ENCODE data around the gene CCDC102B. TPM values are rescaled to one million over a fixed set of nuclear protein-coding genes. Genes with fewer than 3 reads are reported as not detected.
"Not testable (repeated sequence)": the region's sequence is repeated elsewhere in the genome, so short reads cannot be mapped to it uniquely, and the experiment has no call there.

The CCDC102B gene
- total RNA-seq, 1 experiment from 2014 or later, result 1.5 TPM

DNA sequence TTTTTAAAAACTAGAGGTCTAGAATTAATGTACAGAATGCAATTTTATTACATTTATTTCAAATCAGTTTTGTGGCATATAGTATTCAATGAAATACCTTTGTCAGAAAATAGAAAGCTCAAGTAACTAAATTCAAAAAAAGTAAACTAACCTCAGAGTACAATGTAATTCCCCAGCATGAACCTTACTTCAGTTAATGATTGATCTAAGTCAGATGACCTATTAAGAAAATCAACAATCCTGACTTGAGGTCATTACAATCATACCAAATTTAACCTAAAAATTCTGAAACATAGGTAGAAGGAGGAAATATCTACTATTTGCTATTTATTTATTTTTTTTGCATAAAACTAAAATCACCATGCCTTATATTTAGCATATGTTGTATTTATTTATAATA is 142.9 kb downstream of the CCDC102B start:
- DNase-seq (ENCODE audit: low read depth in 1 of 2, low spot score in 2 of 2), result no peak

DNA sequence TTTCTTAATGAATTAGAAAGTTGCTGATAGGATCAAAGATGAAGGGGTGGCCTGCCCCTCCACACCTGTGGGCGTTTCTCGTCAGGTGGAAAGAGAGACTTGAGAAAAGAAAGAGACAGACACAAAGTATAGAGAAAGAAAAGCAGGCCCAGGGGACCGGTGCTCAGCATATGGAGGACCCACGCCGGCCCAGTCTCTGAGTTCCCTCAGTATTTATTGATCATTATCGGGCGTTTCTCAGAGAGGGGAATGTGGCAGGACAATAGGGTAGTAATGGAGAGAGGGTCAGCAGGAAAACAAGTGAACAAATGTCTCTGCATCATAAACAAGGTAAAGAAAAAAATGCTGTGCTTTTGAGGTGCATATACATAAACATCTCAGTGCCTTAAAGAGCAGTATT is 144.3 kb downstream of the CCDC102B start:
- no peak overlapping the region for H3K27ac ChIP-seq
- no peaks in the 10 kb centered on the region for H3K9me3 ChIP-seq (replicated peaks)
- H3K4me3 ChIP-seq, result no peak overlapping the region
- no peaks in the 10 kb centered on the region for H3K4me1 ChIP-seq (replicated peaks)
- no peaks in the 10 kb centered on the region for H3K27me3 ChIP-seq (replicated peaks)
- H3K36me3 ChIP-seq, result no peaks in the 10 kb centered on the region
- DNase-seq (ENCODE audit: low read depth in 1 of 2, low spot score in 2 of 2), result no peak

More for the DNA sequence above, 142.9 kb downstream of the CCDC102B start:
- no peaks in the 10 kb centered on the region for H3K36me3 ChIP-seq
- no peak overlapping the region for H3K27ac ChIP-seq
- no peaks in the 10 kb centered on the region for H3K27me3 ChIP-seq (replicated peaks)
- no peaks in the 10 kb centered on the region for H3K4me1 ChIP-seq (replicated peaks)
- no peaks in the 10 kb centered on the region for H3K9me3 ChIP-seq (replicated peaks)
- H3K4me3 ChIP-seq, result no peak overlapping the region

DNA sequence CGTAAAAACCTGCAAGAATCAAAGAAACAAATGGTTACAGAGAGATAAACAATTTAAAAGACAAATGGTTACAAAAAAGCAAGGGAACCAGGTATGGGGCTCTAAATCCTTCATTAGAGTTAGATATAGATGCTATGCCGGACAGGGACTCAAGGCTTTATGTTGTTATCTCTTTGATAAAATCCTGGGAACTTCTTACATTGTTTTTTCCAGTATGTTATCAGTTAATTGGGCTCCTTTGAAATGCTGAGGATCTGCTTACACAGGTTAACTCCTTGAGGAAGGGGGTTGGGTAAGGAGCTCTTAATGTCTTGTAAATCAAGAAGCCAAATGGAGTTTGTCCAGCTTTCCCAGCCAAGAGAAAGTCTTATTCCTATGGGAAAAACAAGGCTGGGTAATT is 146.0 kb downstream of the CCDC102B start:
- DNase-seq (ENCODE audit: low read depth in 1 of 2, low spot score in 2 of 2); H3K27ac ChIP-seq: not testable (repeated sequence)

DNA sequence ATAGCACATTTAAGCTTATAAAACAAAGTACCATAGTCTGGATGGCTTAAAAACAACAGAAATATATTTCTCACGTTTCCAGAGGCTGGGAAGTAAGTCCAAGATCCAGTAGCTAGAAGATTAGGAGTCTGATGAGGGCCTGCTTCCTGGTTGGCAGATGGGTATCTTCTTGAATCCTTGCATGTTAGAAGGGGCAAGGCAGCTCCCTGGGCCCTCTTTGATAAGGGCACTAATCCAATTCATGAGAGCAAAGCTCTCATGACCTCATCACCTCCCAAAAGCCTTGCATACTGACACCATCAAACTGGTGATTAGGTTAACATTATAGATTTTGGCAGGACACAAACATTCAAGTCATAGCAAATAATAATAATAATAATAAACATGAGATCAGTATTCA is 146.4 kb downstream of the CCDC102B start:
- no peak for DNase-seq (ENCODE audit: low read depth in 1 of 2, low spot score in 2 of 2)
- Histone ChIP-seq H3K9me3 (replicated peaks) (no peaks in the 10 kb centered on the region), H3K4me3 (no peak overlapping the region), H3K27ac (no peak overlapping the region), H3K27me3 (replicated peaks) (no peaks in the 10 kb centered on the region), H3K36me3 (no peaks in the 10 kb centered on the region), H3K4me1 (replicated peaks) (no peaks in the 10 kb centered on the region)

More for the DNA sequence above, 146.0 kb downstream of the CCDC102B start:
- not testable (repeated sequence) for H3K9me3 ChIP-seq (replicated peaks); H3K4me3 ChIP-seq; H3K27me3 ChIP-seq (replicated peaks); H3K4me1 ChIP-seq (replicated peaks); H3K36me3 ChIP-seq

DNA sequence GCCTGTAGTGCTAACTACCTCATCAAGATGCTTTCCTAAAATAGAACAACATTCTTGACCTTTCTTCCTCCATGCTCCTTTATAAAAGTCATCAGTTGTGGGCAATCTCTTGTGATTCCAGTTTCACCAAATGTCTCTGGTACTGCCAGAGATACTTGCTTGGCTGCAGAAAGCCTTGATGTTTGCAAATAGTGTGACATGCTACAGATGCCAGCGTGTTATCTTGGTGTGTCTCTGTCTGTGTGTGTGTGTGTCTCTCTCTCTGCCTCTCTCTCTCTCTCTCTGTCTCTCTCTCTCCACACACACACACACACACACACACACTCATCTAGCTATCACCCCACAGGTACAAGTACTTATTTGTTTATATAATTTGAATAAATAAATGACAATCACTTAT is 146.9 kb downstream of the CCDC102B start:
- no peaks in the 10 kb centered on the region for H3K9me3 ChIP-seq (replicated peaks)
- no peaks in the 10 kb centered on the region for H3K36me3 ChIP-seq
- no peak overlapping the region for H3K27ac ChIP-seq
- H3K27me3 ChIP-seq (replicated peaks), result no peaks in the 10 kb centered on the region
- no peaks in the 10 kb centered on the region for H3K4me1 ChIP-seq (replicated peaks)
- no peak for DNase-seq (ENCODE audit: low read depth in 1 of 2, low spot score in 2 of 2)
- H3K4me3 ChIP-seq, result no peak overlapping the region

DNA sequence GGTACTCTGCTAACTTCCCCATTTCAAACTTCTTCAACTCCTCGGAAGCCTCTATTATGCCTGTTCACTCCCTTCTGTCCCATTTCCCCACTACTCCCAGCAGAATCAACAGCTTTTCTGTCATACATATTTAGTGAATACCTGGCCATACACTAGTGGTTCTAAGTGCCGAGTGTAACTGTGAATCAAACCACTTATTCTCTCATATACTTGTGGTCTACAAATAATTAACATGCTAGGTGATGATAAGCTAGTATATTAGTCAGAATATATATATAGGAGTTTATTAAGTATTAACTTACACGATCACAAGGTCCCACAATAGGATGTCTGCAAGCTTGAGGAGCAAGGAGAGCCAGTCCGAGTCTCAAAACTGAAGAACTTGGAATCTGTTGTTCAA is 150.7 kb downstream of the CCDC102B start:
- Histone ChIP-seq H3K27me3 (replicated peaks) (no peaks in the 10 kb centered on the region), H3K4me3 (no peak overlapping the region), H3K36me3 (no peaks in the 10 kb centered on the region), H3K27ac (no peak overlapping the region), H3K4me1 (replicated peaks) (no peaks in the 10 kb centered on the region), H3K9me3 (replicated peaks) (no peaks in the 10 kb centered on the region)
- DNase-seq (ENCODE audit: low read depth in 1 of 2, low spot score in 2 of 2), result no peak

DNA sequence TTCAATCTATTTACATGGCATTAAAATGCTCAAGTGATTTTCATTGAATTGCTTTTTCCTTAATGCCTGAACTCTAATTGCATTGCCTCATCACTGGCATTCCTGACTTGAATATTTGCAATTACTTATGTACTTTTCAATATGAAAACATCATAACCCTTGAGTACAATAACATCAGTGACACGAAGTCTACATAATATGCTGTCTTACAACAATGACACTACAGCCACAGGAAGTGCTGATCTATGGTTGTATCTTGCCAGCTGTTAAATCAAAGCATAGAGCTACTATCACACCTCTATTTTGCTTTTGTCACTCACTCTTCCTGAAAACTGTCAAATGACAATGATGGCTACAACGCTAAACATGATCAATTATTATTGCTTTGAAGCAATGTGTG is 156.9 kb downstream of the CCDC102B start:
- H3K27me3 ChIP-seq (replicated peaks), result no peaks in the 10 kb centered on the region
- H3K4me1 ChIP-seq (replicated peaks), result no peaks in the 10 kb centered on the region
- DNase-seq (ENCODE audit: low read depth in 1 of 2, low spot score in 2 of 2), result no peak
- no peaks in the 10 kb centered on the region for H3K36me3 ChIP-seq
- H3K27ac ChIP-seq, result no peak overlapping the region
- no peaks in the 10 kb centered on the region for H3K9me3 ChIP-seq (replicated peaks)
- H3K4me3 ChIP-seq, result no peak overlapping the region

DNA sequence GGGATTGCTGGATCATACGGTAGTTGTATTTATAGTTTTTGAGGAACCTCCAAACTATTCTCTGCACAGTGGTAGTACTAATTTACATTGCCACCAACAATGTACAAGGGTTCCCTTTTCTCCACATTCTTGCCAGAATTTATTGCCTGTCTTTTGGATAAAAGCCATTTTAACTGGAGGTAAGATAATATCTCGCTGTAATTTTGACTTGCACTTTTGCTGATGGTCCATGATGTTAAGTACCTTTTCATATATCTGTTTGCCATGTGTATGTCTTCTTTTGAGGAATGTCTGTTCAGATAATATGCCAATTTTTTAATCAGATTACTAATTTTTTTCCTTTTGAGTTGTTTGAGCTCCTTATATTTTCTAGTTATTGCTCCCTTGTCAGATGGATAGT is 158.8 kb downstream of the CCDC102B start:
- Histone ChIP-seq H3K27me3 (replicated peaks) (no peaks in the 10 kb centered on the region), H3K27ac (no peak overlapping the region), H3K36me3 (no peaks in the 10 kb centered on the region), H3K4me1 (replicated peaks) (no peaks in the 10 kb centered on the region), H3K9me3 (replicated peaks) (no peaks in the 10 kb centered on the region), H3K4me3 (no peak overlapping the region)
- no peak for DNase-seq (ENCODE audit: low read depth in 1 of 2, low spot score in 2 of 2)

DNA sequence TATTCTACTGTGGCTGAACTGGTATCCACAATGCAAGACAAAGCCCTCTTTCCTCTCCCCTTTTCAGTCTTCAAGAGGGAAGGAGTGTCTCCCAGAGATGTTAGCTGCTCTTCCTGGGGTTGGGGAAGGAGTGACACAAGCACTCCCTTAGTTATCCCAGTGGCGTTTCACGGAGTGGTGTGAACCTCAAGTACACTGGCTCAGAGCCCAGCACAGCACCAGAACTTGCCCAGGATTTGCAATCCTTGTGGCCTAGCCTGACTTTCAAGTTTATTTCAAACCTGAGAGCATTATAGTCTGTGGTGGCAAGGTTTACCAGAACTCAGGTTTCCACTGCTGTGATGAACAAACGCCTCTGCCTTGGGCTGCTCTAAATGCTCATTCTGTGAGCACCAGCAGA is 162.5 kb downstream of the CCDC102B start:
- Histone ChIP-seq H3K4me1 (replicated peaks) (no peaks in the 10 kb centered on the region), H3K9me3 (replicated peaks) (no peaks in the 10 kb centered on the region), H3K27me3 (replicated peaks) (no peaks in the 10 kb centered on the region), H3K4me3 (no peak overlapping the region), H3K27ac (no peak overlapping the region), H3K36me3 (no peaks in the 10 kb centered on the region)
- no peak for DNase-seq (ENCODE audit: low read depth in 1 of 2, low spot score in 2 of 2)

DNA sequence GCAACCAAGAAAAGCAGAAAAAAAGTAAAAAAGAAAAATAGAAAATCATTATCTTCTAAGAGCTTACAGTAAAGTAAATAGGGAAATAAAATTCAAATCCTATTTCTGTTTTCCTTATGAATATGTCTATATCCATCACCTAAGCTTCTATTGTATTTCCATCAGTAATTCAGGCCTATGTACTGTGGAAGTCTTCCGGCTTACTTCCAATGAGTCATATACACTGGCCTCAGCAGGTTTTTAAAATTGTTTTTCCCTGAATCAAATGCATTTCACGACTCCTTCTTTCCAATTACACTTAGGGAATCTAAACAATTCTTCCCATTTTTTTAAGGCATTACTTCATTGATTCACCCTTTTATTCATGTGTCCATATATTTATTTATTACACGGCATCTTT is 164.7 kb downstream of the CCDC102B start:
- Histone ChIP-seq H3K4me1 (replicated peaks) (no peaks in the 10 kb centered on the region), H3K9me3 (replicated peaks) (no peaks in the 10 kb centered on the region), H3K4me3 (no peak overlapping the region), H3K27ac (no peak overlapping the region), H3K36me3 (no peaks in the 10 kb centered on the region), H3K27me3 (replicated peaks) (no peaks in the 10 kb centered on the region)
- DNase-seq (ENCODE audit: low read depth in 1 of 2, low spot score in 2 of 2), result no peak

DNA sequence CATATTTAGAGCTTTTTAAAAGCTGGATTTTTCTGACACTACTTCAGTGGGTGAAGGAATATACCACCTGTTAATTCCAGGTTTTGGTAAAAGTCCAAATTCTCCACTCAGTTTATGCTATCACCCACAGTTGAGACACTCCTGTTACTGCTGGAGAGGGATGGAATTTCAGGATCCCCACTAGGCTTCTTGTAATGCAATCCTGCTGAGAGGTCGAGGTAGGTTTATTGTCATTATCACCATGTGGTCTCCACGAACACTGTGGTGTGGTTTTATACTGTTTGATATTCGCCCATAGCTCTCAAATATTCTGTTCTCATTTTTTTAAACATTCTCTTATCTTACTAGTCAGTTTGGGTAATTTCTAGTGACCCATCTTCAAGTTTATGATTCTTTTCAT is 167.9 kb downstream of the CCDC102B start:
- no peaks in the 10 kb centered on the region for H3K9me3 ChIP-seq (replicated peaks)
- H3K4me3 ChIP-seq, result no peak overlapping the region
- no peak overlapping the region for H3K27ac ChIP-seq
- no peaks in the 10 kb centered on the region for H3K4me1 ChIP-seq (replicated peaks)
- no peaks in the 10 kb centered on the region for H3K27me3 ChIP-seq (replicated peaks)
- no peak for DNase-seq (ENCODE audit: low read depth in 1 of 2, low spot score in 2 of 2)
- no peaks in the 10 kb centered on the region for H3K36me3 ChIP-seq

DNA sequence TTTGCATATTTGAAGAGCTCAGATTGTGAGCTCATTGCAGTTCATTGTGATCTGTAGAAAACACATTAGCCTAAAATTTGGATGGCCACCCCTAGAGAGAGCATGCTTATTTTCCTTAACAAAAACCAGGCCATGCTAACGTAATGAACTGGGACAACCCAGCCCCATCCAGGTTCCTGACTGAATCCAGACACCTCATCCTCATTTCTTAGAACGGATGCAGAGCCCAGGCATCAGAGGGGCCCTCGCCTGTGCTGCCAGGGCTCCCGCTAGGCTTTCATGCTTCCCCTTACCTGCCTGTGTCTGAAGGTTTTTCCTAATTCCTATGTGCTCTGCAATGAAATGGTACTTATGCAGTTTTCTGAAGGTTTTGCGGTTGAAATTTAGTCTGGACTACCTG is 171.1 kb downstream of the CCDC102B start:
- no peak for DNase-seq (ENCODE audit: low read depth in 1 of 2, low spot score in 2 of 2)
- H3K27me3 ChIP-seq (replicated peaks), result no peaks in the 10 kb centered on the region
- no peaks in the 10 kb centered on the region for H3K9me3 ChIP-seq (replicated peaks)
- H3K4me3 ChIP-seq, result no peak overlapping the region
- H3K27ac ChIP-seq, result no peak overlapping the region
- no peaks in the 10 kb centered on the region for H3K4me1 ChIP-seq (replicated peaks)
- no peaks in the 10 kb centered on the region for H3K36me3 ChIP-seq

DNA sequence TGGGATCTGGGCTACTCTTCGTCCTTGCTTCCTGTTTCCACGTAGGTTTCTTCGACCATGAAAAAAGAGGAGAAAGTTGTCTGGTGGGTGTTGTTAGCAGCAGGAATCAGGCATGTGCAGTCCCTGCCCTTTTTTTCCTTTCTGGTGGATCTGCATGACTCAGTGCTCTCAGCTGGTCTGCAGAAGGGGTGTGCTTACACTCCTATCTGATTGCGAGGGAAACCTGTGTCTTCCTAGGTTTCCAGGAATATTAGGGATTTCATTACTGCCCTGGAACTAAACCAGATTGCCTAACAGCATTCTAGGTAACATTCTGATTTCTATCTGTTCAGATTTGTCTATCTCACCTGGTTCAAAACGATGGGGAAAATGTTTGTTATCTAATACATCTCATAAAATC is 174.3 kb downstream of the CCDC102B start:
- H3K9me3 ChIP-seq (replicated peaks), result no peaks in the 10 kb centered on the region
- no peak overlapping the region for H3K4me3 ChIP-seq
- H3K36me3 ChIP-seq, result no peaks in the 10 kb centered on the region
- no peaks in the 10 kb centered on the region for H3K4me1 ChIP-seq (replicated peaks)
- no peaks in the 10 kb centered on the region for H3K27me3 ChIP-seq (replicated peaks)
- DNase-seq (ENCODE audit: low read depth in 1 of 2, low spot score in 2 of 2), result no peak
- H3K27ac ChIP-seq, result no peak overlapping the region

DNA sequence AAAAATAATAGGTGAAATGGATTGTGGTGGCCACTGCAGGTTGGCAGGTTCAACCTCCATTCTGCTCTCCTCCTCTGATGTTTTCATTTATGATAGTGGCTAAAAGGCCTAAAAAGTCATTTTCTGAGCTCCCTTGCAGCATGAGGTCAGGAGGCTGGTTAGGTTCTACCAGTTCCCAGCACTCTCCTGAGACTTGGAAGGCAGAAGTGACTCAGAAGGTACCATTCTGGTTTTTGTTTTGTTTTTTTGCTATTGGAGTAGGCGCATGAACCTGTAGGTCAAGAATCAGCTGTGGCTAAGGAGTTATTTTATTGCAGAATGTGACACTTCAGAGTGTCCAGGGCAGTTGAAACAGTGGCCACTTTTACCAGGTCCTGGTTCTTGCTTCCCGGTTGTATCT is 181.9 kb downstream of the CCDC102B start:
- H3K36me3 ChIP-seq, result no peaks in the 10 kb centered on the region
- no peak for DNase-seq (ENCODE audit: low read depth in 1 of 2, low spot score in 2 of 2)
- no peaks in the 10 kb centered on the region for H3K27me3 ChIP-seq (replicated peaks)
- no peak overlapping the region for H3K27ac ChIP-seq
- H3K4me3 ChIP-seq, result no peak overlapping the region
- H3K4me1 ChIP-seq (replicated peaks), result no peaks in the 10 kb centered on the region
- H3K9me3 ChIP-seq (replicated peaks), result no peaks in the 10 kb centered on the region

DNA sequence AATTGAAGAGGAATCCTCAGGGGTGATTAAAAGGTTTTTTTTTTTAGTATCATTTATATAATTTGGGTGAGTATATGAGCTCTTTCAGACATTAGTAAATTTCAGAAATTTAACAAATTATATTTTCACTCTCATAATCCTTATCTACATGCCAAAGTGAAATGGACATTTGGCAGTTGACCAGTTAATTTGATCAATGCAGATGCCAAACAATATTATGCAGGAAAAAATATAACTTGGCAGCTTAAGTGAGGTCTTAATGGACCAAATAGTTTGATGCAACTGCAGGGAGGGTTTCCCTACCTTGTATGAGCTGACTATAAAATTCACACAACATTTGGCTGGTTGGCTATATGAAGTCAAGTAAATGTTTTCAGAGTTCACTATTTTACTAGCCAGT is 185.2 kb downstream of the CCDC102B start:
- no peaks in the 10 kb centered on the region for H3K36me3 ChIP-seq
- H3K27ac ChIP-seq, result no peak overlapping the region
- no peaks in the 10 kb centered on the region for H3K4me1 ChIP-seq (replicated peaks)
- no peak overlapping the region for H3K4me3 ChIP-seq
- H3K9me3 ChIP-seq (replicated peaks), result no peaks in the 10 kb centered on the region
- DNase-seq (ENCODE audit: low read depth in 1 of 2, low spot score in 2 of 2), result no peak
- H3K27me3 ChIP-seq (replicated peaks), result no peaks in the 10 kb centered on the region
